Panc1 (cell line): Measurements from ENCODE around the gene KCNQ1.

Source experiments
- CTCF ChIP-seq: fragments of 450-650 bp; IDR thresholded peaks from 2 replicates; pipeline ENCODE4 v1.5.1; 2017; ENCODE audit warnings: mild to moderate bottlenecking
- POLR2AphosphoS5 ChIP-seq: IDR thresholded peaks from 2 replicates; pipeline ENCODE4 v1.6.1; 2012; ENCODE audit warnings: mild to moderate bottlenecking, low read depth, low read length, moderate library complexity
- REST ChIP-seq, 2 experiments: IDR thresholded peaks; 2 replicates each; pipeline ENCODE4 v1.6.1; 2011 to 2012; ENCODE audit warnings: low read depth in 2 of 2, control low read depth in 1 of 2, low read length in 1 of 2, mild to moderate bottlenecking in 1 of 2, moderate library complexity in 1 of 2; ENCODE audit not compliant: insufficient read depth in 1 of 2
- SIN3A ChIP-seq: IDR thresholded peaks from 2 replicates; pipeline ENCODE4 v1.6.1; 2012; ENCODE audit warnings: low read depth, mild to moderate bottlenecking, low read length, moderate library complexity, borderline replicate concordance; ENCODE audit not compliant: insufficient read depth

- TF ChIP-seq SIN3A (no peak), CTCF (no peak), POLR2AphosphoS5 (no peak), REST (IDR thresholded peaks at IDR 0.05; ENCODE audit: insufficient read depth in 1 of 2, low read depth in 2 of 2, low read length in 1 of 2) (no peak)
These were observed 423.1 kb downstream of the KCNQ1 start for GRCh38 chr11:2867722-2868505.
